ENCODE results near the gene ZPR1.

DNA sequence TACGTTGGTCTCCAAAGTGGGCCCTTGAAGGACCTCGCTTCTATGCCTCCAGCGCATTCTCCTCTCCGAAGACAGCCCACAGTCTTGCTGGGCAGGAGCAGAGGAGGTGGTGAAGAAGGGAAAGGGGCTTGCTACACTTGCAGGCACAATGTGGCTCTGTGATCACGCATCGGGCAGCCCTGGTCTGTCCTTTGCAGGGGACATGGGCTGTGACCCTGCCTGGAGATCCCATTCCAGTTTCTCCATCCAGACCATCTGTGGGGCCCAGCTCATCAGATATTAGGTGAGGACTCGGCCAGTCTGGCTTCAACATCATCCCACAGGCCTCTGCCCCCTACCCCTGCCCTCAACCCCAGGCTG, 48.8 kb upstream of the ZPR1 start:
- TF ChIP-seq, protein P1, sequence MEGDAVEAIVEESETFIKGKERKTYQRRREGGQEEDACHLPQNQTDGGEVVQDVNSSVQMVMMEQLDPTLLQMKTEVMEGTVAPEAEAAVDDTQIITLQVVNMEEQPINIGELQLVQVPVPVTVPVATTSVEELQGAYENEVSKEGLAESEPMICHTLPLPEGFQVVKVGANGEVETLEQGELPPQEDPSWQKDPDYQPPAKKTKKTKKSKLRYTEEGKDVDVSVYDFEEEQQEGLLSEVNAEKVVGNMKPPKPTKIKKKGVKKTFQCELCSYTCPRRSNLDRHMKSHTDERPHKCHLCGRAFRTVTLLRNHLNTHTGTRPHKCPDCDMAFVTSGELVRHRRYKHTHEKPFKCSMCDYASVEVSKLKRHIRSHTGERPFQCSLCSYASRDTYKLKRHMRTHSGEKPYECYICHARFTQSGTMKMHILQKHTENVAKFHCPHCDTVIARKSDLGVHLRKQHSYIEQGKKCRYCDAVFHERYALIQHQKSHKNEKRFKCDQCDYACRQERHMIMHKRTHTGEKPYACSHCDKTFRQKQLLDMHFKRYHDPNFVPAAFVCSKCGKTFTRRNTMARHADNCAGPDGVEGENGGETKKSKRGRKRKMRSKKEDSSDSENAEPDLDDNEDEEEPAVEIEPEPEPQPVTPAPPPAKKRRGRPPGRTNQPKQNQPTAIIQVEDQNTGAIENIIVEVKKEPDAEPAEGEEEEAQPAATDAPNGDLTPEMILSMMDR (IDR thresholded peaks at IDR 0.05), result no peak
- TF ChIP-seq POLR2A (IDR thresholded peaks at IDR 0.05), result no peak

Data from adrenal gland (tissue), 5 donors.